Spleen (tissue), 7 donors: ENCODE results near the gene CHMP4B.

ENCODE experiments used
- CTCF ChIP-seq, 11 experiments: fragments of 200-600 bp in 7 of 11; fragments of 450-650 bp in 4 of 11; sonication (generic) in 4 of 11; IDR thresholded peaks in 8 of 11; conservative IDR thresholded peaks in 3 of 11; 1 replicate in 7 of 11; 2 replicates in 4 of 11; pipeline versions ENCODE4 v1.4.0 to v1.8.0; 2016 to 2021; ENCODE audit warnings: antibody characterized with exemption in 11 of 11, inconsistent platforms in 4 of 11, mild to moderate bottlenecking in 1 of 11
- POLR2A ChIP-seq, 3 donors: fragments of 450-650 bp; IDR thresholded peaks; one replicate each; pipeline ENCODE4 v1.5.1; 2017; ENCODE audit warnings: antibody characterized with exemption in 3 of 3, mild to moderate bottlenecking in 1 of 3
- donor health status: DM: no; HTN: no; CAD: no; lungs with moderate emphysema.
- donor health status: DM: no; HTN: no; CAD: no.
- donor health status: DM: no; HTN: no; CAD: no.

GRCh38 chr20:33843854-33844253 is 32.7 kb downstream of the CHMP4B start:
- no peak for TF ChIP-seq POLR2A (IDR thresholded peaks at IDR 0.05)
- no peak for TF ChIP-seq CTCF (IDR thresholded peaks at IDR 0.05 in 8 of 11, conservative IDR thresholded peaks at IDR 0.05 in 3 of 11)
